ENCODE data around the gene C4orf50. TPM values are rescaled to one million over a fixed set of nuclear protein-coding genes. Genes with fewer than 3 reads are reported as not detected.

The C4orf50 gene
- polyA plus RNA-seq, 4 donors = 0.01 to 0.03 (median 0.01) TPM; not detected in 1

GRCh38 chr4:5927116-5927515 lies 91.1 kb downstream of the C4orf50 start:
- no peak for DNase-seq (ENCODE audit: low read depth in 4 of 4, low spot score in 3 of 4)

DNA sequence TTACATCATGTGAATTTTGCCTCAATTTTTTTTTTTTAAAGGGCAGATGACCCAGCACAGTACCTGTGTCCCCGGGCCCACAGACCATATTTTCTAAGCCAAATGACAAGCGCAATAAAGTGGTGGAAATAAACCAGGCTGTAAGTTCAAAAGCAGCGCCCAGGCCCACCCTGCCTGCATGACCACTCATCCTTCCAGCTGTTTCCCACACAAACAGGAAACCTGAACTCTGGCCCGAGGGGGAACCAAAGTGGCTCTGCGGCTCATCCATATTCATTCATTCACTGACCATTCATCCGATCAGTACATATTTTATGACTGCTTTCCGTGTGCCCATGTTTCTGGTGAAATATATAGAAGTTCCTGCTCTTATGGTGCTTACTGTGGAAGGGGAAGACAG lies 91.6 kb downstream of the C4orf50 start:
- no peak for DNase-seq (ENCODE audit: low read depth in 4 of 4, low spot score in 3 of 4)

GRCh38 chr4:5925419-5926200 lies 92.6 kb downstream of the C4orf50 start:
- DNase-seq (ENCODE audit: low read depth in 4 of 4, low spot score in 3 of 4) = no peak

GRCh38 chr4:5924461-5925125 lies 93.6 kb downstream of the C4orf50 start:
- DNase-seq (ENCODE audit: low read depth in 4 of 4, low spot score in 3 of 4) = no peak

DNA sequence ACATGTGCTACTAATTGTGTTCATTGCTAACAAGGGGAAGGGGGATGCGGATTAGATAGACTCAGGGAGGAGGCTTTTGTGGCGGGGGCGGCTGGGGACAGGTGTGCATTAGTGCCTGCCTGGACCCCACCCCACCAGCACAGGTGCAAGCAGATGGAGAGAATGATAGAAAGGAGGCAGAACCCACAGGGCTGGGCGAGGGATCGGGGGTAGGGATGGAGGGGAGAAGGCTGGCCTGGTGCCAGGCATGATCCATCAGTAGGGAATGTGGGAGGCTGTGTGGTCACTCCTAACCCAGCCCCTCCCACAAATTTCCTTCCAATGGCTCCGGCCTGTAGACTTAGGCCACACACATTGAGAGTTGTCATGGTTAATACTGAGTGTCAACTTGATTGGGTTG lies 94.9 kb downstream of the C4orf50 start:
- no peak for DNase-seq (ENCODE audit: low read depth in 4 of 4, low spot score in 3 of 4)

DNA sequence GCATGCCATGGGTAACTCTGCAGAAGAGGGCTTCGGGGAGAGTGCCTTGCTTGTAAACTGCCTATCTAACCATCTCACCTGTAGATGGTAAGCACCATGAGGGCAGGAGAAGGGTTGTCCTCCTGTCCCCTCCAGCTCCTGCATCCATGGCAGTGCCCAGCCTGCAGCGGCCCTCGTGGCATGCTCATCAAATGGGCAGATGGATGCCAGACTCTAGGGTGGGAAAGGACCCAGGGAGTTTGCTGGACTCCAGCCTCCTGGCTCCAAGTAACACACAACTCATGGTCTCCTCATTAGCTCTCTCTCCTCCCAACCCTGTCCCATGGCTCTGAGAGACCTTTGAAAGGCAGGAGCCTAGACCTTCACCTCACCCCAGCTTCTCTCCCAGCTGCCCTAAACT lies 95.7 kb downstream of the C4orf50 start:
- DNase-seq (ENCODE audit: low read depth in 4 of 4, low spot score in 3 of 4) = no peak

GRCh38 chr4:5921981-5922380 lies 96.2 kb downstream of the C4orf50 start:
- DNase-seq (ENCODE audit: low read depth in 4 of 4, low spot score in 3 of 4) = no peak

DNA sequence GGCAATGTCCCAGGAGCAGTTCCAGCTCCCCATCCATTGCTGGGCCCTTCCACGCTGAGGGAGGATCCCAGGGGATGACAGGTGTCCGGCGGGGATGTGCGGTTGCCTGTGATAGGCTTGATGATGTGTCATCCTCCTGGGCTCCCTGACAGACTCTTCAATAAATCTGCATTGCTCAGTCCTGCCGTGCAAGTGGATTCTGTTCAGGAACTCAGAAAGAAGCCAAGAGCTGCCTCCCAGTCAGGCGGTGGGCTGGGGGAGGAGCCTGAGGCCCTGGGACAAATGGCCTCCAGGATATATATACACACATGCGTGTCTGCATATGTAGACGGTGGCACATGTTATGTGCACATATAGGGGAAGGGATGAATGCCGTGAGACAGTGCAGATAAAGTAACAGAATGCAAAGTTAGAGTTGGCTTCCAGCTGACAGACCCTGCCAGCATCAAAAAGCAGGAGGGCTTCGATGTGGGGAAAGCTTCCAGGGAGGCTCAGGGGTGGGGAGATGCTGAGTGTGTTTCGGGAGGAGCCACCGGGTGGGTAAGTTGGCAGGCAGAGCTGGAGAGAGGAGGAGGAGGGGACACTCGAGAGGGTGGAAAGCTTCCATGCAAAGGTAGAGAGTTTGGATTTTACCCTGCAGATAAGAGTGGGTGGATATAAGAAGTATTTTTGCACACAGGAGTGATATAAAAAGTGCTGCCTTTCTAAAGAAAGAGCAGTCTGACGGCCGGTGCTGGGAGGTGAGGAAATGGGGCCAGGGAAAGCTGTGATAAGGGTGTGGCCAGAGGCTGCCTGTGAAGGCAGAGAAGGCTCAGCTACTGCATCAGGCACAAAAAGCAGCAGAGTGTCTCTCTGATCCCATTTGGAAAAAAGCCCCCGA lies 96.9 kb downstream of the C4orf50 start:
- DNase-seq (ENCODE audit: low read depth in 4 of 4, low spot score in 3 of 4) = no peak

DNA sequence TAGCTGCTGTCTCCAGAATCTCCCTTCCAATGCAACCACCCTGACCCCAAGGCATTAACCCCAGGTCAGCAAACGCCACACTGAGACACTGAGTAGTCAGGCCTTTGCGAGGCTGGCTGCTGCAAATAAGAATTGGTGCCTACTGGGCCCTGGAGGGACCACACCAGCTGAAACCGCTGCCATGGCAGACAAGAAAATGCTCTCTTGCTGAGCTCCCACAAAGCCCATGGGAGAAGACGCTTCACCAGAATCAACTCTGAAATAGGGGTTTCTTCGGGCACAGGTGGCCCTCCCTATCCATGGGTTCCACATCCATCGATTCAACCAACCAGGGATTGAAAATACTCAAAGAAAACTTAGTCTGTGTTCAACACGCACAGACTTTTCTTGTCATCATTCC lies 98.7 kb downstream of the C4orf50 start:
- no peak for DNase-seq (ENCODE audit: low read depth in 4 of 4, low spot score in 3 of 4)

DNA sequence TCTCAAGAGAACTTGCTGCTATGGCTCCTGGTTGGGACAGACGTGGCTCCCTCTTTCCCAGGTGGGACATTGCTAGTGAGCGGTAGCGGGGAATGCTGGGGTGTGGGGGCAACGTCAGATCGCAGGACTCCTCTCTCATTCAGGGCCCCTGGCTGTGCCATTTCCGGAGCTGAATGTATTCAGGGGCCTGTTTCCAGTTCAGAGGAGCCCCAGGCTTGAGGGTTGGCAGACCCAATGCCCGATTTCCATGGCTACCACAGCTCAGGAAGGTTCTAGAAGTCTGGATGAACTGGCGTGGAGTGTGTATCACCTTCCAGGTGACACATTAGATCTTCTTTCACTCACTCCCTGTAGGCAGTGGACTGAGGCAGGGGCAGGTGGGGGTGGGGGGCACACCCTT lies 99.2 kb downstream of the C4orf50 start:
- DNase-seq (ENCODE audit: low read depth in 4 of 4, low spot score in 3 of 4) = no peak

GRCh38 chr4:5918331-5918985 lies 99.8 kb downstream of the C4orf50 start:
- no peak for DNase-seq (ENCODE audit: low read depth in 4 of 4, low spot score in 3 of 4)

GRCh38 chr4:5917672-5918071 lies 100.6 kb downstream of the C4orf50 start:
- no peak for DNase-seq (ENCODE audit: low read depth in 4 of 4, low spot score in 3 of 4)

- DNase-seq (ENCODE audit: low read depth in 4 of 4, low spot score in 3 of 4) = no peak
Observed at GRCh38 chr4:5916229-5916628, 102.0 kb downstream of the C4orf50 start.

DNA sequence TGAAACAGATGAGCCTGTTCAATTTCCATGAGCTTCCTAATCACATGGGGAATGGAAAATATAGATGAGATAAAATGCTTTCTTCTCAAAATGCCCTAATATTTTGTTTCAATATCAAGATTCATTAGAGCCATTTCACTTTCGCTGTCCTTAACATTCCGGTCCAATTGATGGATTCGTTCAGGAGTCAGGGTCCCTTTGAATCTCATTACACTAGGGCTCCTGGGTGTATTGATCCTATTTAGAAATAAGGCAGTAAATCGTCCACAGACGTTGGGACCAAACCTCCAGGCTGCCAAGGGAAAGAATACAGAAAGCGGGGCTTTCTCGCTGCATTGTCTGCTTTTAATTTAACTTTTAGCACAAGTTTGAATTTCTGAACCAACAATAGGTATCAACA lies 104.8 kb downstream of the C4orf50 start:
- DNase-seq (ENCODE audit: low read depth in 4 of 4, low spot score in 3 of 4) = no peak

DNA sequence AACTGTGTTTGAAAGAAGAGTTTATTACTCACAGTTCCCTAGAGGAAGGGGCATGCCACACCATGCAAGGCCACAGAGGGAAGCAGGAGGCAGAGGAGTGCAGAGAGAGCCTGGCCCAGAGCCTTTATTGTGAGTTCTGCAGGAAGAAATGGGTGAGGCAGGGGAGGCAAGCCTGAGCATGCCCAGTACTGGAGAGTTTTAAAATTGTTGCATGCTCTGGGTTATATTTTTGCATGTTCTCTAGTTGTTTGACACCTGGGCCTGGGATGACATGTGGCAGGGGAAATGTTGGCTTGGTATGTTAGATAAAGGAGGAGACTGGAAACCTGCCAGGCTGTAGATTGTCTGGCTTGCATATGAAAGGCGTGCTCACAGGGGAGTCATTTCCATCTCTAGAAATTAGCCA lies 105.6 kb downstream of the C4orf50 start:
- no peak for DNase-seq (ENCODE audit: low read depth in 4 of 4, low spot score in 3 of 4)

GRCh38 chr4:5908876-5909427 lies 109.3 kb downstream of the C4orf50 start:
- DNase-seq (ENCODE audit: low read depth in 4 of 4, low spot score in 3 of 4) = no peak

GRCh38 chr4:5906191-5906590 lies 112.0 kb downstream of the C4orf50 start:
- no peak for DNase-seq (ENCODE audit: low read depth in 4 of 4, low spot score in 3 of 4)

DNA sequence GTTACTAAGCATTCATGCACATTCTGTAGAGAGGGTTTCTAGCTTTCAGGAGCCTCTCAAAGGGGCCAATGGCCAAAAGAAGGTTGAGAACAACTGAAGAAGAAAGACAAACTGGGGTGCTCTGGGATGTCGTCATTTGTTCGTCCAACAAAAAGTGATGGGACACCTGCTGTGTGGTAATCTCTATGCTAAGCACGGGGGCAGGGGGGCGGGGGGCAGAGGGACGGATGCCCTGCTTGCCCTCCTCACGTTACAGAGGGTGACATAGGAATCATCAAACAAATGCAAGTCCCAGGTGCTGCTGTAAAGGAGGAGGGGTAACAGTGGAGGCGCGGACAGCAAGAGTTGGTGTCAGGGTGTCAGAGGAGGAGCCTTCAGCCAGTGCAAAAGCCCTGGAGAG lies 112.5 kb downstream of the C4orf50 start:
- DNase-seq (ENCODE audit: low read depth in 4 of 4, low spot score in 3 of 4) = no peak

- no peak for DNase-seq (ENCODE audit: low read depth in 4 of 4, low spot score in 3 of 4)
Observed at GRCh38 chr4:5900844-5901243, 117.4 kb downstream of the C4orf50 start.

DNA sequence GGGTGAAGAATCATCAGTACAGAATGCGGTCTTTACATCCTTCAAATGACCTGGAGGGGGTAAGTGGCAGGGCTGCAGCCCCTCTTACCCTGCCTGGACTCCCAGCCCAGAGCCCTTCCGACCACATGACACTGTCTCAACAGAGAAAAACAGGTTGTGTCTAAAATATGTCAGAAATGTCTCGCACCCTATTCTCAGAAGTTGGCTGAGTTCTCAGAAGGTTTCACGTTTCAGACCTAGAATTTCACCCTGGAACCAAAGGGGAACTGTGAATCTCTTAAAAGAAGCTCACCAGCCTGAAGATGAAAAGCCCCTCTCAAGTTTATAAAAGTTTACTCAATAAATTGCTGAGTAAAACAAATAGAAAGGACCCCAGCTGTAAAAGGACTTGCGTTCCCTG lies 118.3 kb downstream of the C4orf50 start:
- no peak for DNase-seq (ENCODE audit: low read depth in 4 of 4, low spot score in 3 of 4)

DNA sequence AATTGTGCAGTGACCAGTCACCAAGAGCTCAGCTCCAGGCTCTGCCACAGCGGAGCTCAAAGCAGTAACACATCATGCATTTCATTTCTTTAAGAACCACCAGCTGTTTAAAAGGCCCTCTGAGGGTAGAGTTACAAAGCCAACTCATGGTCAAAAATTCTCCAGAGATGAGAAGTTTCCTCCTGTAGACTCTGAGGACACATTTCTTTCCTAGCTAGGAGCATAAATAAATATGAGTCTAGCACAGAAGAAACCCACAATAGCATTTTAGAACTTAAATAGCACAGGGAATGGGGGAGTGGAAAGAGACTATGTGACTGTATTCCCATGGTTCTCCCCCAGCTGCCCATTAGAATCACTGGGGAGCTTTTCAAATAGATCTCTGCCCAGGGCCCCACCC lies 118.8 kb downstream of the C4orf50 start:
- no peak for DNase-seq (ENCODE audit: low read depth in 4 of 4, low spot score in 3 of 4)
